ENCODE data around the gene PDZRN4.
A peak's percentile ranks its signal among the peaks of the same experiment; 100 is the strongest.
"Not testable (repeated sequence)": the region's sequence is repeated elsewhere in the genome, so short reads cannot be mapped to it uniquely, and the experiment has no call there.

PDZRN4 gene

GRCh38 chr12:41217727-41218126 is 29.6 kb downstream of the PDZRN4 start:
- no peak for DNase-seq (ENCODE audit: low read depth)

DNA sequence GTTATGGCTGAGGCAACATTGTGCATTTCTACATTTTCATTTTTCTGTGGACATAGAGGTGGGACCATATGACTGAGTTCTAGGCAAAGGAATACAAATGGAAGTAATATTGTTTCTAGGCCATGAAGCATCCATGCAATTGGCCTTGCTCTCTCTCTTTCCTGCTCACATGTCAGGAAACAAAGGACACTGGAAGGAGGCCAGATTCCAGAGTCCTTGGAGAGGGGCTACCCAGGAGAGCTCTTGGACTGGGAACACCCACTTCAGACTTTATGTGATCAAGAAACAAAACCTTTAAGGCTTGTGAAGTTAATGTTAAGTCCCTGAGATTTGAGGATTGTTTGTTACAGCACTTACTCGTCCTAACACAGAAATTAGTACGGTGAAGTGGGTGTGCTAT is 32.8 kb downstream of the PDZRN4 start:
- no peak for DNase-seq (ENCODE audit: low read depth)

GRCh38 chr12:41221491-41221890 is 33.4 kb downstream of the PDZRN4 start:
- no peak for DNase-seq (ENCODE audit: low read depth)

- no peak for DNase-seq (ENCODE audit: low read depth)
Observed at GRCh38 chr12:41223600-41223999, 35.5 kb downstream of the PDZRN4 start.

DNA sequence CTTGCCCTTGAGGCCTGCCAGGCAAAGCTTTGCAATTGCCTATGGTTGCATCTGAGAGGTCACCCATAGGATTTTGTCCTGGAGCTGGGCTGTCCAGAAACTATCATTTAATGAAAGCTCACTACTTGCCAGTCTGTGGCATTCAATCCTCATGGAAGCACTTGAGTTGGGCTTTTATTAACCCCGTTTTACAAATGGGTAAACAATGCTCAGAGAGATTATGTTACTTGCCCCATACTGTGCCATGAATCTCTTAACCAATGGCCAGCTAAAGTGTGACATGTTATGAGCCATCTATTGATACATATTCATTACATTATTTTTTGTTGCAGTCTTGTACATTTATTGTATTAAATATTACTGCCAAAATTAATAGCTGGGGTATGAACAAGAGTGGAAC is 35.9 kb downstream of the PDZRN4 start:
- DNase-seq (ENCODE audit: low read depth): no peak

DNA sequence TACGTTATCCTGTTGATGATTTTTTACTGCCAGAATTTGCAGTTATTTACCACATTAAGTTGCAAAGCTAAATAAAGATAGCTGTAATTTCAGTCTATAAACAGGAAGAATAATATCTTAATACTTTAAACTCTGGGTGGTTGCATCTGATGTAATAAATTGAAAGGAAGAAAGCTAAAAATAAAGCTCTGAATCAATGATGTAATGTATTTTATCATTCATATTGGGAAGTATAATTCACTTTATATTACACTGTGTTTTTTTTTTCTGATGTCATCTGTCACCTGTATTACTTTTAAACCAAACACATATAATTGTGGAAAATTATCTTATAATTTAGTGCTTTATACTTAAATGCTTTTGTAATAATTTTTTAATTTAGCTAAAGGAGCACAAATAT is 37.1 kb downstream of the PDZRN4 start:
- DNase-seq (ENCODE audit: low read depth): no peak

- no peak for DNase-seq (ENCODE audit: low read depth)
Observed at GRCh38 chr12:41228066-41228820, 40.1 kb downstream of the PDZRN4 start.

GRCh38 chr12:41230756-41231155 is 42.6 kb downstream of the PDZRN4 start:
- no peak for DNase-seq (ENCODE audit: low read depth)

GRCh38 chr12:41234692-41235091 is 46.6 kb downstream of the PDZRN4 start:
- no peak for DNase-seq (ENCODE audit: low read depth)

DNA sequence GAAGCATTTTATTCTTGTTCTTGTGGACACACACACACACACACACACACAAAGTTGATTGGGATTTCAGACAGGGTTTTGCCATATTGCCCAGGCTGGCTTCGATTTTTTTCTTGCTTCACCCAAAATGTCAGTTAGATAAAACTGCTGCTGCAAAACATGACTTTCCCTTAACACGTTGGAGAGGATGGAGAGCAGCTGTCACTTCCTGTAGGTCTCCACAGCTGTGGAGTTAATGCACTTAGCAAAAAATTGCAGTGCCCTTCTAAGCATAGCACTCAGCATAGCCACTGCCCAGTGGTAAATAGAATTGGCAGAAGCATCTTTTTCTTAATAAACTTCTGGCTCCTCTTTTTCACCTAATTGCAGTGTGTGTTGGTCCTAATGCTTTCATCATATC is 54.5 kb downstream of the PDZRN4 start:
- DNase-seq (ENCODE audit: low read depth): no peak

DNA sequence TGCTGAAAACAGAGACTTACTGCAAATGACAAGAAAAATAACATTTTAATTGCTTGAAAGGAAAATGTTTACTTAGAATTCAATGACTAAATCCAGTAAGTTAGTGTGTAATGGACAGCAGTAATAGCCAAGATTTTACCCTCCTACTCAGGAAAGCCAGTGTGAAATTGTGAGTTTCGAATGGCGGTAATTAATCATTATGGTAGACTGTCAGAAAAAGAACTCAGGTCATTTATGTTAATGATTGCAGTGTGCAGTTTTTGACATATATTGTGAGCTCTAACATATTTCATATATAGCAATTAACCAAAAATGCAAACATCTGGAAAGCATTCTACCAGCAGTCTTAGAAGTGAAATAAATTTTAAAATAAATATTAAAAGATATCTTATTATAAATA is 60.3 kb downstream of the PDZRN4 start:
- DNase-seq (ENCODE audit: low read depth): no peak

DNA sequence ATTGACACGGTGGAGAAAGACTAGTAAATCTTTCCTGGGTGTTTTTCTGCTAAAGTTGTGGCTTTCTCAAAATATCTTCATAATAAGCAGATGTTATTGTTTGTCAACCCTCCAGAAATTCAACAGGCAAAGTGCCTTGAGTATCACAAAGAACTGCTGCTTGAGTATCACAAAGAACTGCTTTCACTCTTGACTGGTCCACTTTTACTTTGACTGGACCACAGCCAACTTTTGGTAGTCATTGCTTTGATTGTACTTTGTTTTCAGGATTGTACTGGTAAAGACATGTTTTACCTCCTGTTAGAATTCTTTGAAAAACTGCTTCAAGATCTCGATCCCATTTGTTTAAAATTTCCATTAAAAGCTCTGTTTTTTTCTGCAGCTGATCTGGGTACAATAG is 62.6 kb downstream of the PDZRN4 start:
- DNase-seq (ENCODE audit: low read depth): peak; percentile 16

GRCh38 chr12:41254004-41254914 is 66.1 kb downstream of the PDZRN4 start:
- peak; percentile 20 for DNase-seq (ENCODE audit: low read depth)

DNA sequence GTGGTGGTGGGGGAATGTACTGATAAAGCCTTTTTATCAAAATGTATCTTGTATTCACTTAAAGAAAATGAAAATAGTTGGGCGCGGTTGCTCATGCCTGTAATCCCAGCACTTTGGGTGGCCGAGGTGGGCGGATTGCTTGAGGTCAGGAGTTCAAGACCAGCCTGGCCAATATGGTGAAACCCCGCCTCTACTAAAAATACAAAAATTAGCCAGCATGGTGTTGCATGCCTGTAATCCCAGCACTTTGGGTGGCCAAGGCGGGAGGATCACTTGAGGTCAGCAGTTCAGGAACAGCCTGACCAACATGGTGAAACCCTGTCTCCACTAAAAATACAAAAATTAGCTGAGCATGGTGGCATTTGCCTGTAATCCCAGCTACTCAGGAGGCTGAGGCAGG is 75.1 kb downstream of the PDZRN4 start:
- not testable (repeated sequence) for DNase-seq (ENCODE audit: low read depth)

GRCh38 chr12:41264281-41264680 is 76.2 kb downstream of the PDZRN4 start:
- peak; percentile 8 for DNase-seq (ENCODE audit: low read depth)

GRCh38 chr12:41269056-41269455 is 80.9 kb downstream of the PDZRN4 start:
- no peak for DNase-seq (ENCODE audit: low read depth)

DNA sequence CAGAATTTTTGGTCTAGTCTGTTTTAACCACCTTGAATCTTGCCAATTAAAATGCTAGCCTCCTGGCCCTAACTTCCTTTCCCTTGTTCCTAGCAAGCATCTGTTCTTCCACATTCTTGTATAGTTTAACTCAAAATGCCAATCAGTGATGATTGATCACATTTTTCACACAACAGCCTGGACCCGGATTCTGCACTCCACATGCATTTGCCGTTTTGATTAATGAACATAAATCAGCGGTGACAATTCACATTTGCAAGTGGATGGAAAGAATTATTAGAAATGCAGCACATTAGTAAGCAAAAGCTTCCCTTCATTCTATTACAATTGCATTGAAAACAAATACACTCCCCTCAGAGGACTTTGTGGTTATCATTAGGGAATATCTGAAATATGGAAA is 83.4 kb downstream of the PDZRN4 start:
- DNase-seq (ENCODE audit: low read depth): no peak

DNA sequence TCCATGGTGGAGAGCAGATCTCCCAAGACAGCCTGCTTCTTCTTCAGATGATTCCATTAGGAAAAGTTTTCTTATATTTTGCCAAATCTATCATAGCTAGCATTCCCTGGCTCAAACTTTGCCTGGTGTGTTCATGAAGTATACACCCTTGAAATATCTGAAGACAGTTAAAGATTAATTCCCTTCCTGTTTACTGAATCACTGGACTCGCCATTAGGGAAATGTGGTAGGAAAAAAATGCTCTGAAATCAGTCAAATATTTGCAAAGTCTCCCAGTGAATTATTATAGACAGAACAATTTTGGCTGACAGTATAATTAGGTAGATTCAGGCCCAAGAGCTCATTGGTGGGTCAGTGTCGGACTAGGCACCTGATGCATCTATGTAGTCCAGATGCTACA is 86.5 kb downstream of the PDZRN4 start:
- no peak for DNase-seq (ENCODE audit: low read depth)

DNA sequence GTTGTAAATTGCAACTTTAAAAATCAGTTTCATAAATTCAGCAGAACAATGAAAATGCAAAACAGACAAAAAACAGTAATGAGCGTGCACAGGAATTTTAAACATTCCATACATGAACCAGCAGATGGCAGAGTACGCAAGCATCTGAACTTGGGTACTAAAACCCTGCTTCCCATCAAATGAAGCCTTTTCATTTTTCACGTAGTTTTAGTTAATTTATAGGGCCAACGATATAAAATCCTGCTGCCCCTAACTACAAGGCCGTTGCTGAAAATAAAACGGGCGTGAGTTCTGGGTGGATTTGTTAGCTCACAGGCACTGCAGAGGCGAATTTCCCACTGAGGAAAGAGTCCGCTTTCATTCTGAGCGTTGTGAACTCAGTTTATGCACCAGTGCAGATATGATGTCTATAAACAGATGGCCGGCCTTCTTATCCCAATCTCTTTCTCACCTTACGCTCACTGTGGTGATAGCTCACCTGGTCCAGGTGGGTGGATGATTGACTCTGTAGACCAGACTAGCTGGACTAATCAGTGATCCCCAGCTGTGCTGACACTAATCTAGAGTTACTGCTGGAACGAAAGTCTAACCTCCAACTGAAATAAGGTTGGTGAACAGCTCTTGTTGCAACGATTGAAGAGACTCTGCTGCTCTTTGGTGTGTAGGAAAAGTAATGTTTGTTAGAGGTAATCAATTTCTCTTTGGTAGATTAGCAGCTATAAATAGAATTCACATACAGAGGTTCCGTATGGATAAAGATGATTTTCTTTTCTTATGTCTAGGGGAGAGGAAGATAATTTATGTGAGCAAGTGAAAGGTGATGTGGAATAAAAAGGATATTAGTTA is 89.2 kb downstream of the PDZRN4 start:
- DNase-seq (ENCODE audit: low read depth): peak; percentile 53

DNA sequence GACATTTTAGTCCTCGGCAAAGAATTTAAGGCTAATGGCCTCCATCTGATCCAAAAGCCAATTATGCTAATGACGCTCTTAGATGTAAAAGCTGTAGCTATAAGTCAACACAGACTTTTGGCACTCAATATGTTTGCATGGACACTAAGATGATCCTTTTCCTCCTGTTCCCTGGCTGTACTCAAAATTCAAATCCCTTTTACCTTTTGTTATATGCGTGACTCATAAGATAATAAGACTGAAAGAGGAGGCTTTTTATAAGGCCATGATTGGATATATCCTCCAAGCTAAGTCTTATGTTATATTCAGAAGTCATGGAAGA is 89.8 kb downstream of the PDZRN4 start:
- no peak for DNase-seq (ENCODE audit: low read depth)

GRCh38 chr12:41280341-41281095 is 92.4 kb downstream of the PDZRN4 start:
- not testable (repeated sequence) for DNase-seq (ENCODE audit: low read depth)

DNA sequence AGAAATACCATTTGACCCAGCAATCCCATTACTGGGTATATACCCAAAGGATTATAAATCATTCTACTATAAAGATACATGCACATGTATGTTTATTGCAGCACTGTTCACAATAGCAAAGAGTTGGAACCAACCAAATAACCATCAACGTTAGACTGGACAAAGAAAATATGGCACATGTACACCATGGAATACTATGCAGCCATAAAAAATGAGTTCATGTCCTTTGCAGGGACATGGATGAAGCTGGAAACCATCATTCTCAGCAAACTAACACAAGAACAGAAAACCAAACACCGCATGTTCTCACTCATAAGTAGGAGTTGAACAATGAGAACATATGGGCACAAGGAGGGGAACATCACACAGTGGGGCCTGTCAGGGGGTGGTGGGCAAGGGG is 97.3 kb downstream of the PDZRN4 start:
- not testable (repeated sequence) for DNase-seq (ENCODE audit: low read depth)

Data from iris pigment epithelial cell (primary cell).